Spinal cord (tissue), 10 donors: ENCODE results near the gene HINT1. TPM values are rescaled to one million over a fixed set of nuclear protein-coding genes. Genes with fewer than 3 reads are reported as not detected.
A peak's percentile ranks its signal among the peaks of the same experiment; 100 is the strongest.

Experiments
- DNase-seq, 6 donors: peaks; one replicate each; pipeline versions ENCODE4 v3.0.0 to v3.0.0-alpha.2; 2013 to 2015; ENCODE audit warnings: low spot score in 6 of 6, low read depth in 4 of 6
- H3K27ac ChIP-seq: one replicate; pipeline ENCODE4 v1.5.1; 2013; ENCODE audit warnings: low read depth, low read length, control low read depth
- H3K27me3 ChIP-seq: one replicate; pipeline ENCODE4 v1.6.1; 2013; ENCODE audit warnings: low read length; ENCODE audit not compliant: control insufficient read depth, insufficient read depth
- H3K36me3 ChIP-seq: one replicate; pipeline ENCODE4 v1.6.1; 2013; ENCODE audit warnings: low read length; ENCODE audit not compliant: control insufficient read depth, insufficient read depth
- H3K4me1 ChIP-seq: one replicate; pipeline ENCODE4 v1.6.1; 2013; ENCODE audit warnings: low read length; ENCODE audit not compliant: control insufficient read depth, insufficient read depth
- H3K4me3 ChIP-seq: one replicate; pipeline ENCODE4 v1.5.1; 2013; ENCODE audit warnings: low read depth, low read length, control low read depth
- H3K9me3 ChIP-seq: one replicate; pipeline ENCODE4 v1.6.1; 2013; ENCODE audit warnings: low read length; ENCODE audit not compliant: control insufficient read depth, insufficient read depth
- WGBS: methylation state at CpG from one replicate; pipeline ENCODE4 v1.1.5; 2013; ENCODE audit warnings: missing lambda C conversion rate; ENCODE audit not compliant: insufficient coverage; 5-methylcytosine and 5-hydroxymethylcytosine counted together
- polyA plus RNA-seq, 2 donors: library from polyadenylated mRNA; unstranded; fragments of 120-200 nt; gene quantifications; one replicate each; pipeline ENCODE4 v1.2.1, GENCODE V29; 2013; ENCODE audit not compliant: insufficient read length in 2 of 2
- total RNA-seq, 2 donors: library from RNA; depleted of rRNA in 1 of 2; stranded (reverse); fragments of 120-200 nt in 1 of 2; fragments of >200 nt in 1 of 2; gene quantifications; one replicate each; pipeline versions ENCODE4 v1.2.3 to v1.2.4, GENCODE V29; 2013 to 2014
- donor health status: healthy.

HINT1 gene
- total and polyA plus RNA-seq, 4 donors = 172 to 397 (median 310) TPM

GRCh38 chr5:131182839-131183238 is 17.8 kb upstream of the HINT1 start:
- H3K4me3 ChIP-seq = no peak overlapping the region

GRCh38 chr5:131180407-131180806 is 15.4 kb upstream of the HINT1 start:
- DNase-seq = no peak
- Histone ChIP-seq H3K4me1 (no peaks in the 10 kb centered on the region), H3K9me3 (no peaks in the 10 kb centered on the region), H3K27ac (no peak overlapping the region), H3K27me3 (no peaks in the 10 kb centered on the region), H3K4me3 (no peak overlapping the region), H3K36me3 (no peaks in the 10 kb centered on the region)

More at GRCh38 chr5:131182839-131183238, 17.8 kb upstream of the HINT1 start:
- Histone ChIP-seq H3K4me1 (no peaks in the 10 kb centered on the region), H3K36me3 (no peaks in the 10 kb centered on the region), H3K9me3 (no peaks in the 10 kb centered on the region), H3K27me3 (no peaks in the 10 kb centered on the region), H3K27ac (no peak overlapping the region)
- DNase-seq = no peak

- no peak for DNase-seq
- peak overlapping the region; percentile 83 for H3K27ac ChIP-seq
Measured at GRCh38 chr5:131171276-131171810, 6.3 kb upstream of the HINT1 start.

GRCh38 chr5:131170540-131171275 is 5.7 kb upstream of the HINT1 start, which contains the start of gene LYRM7:
LYRM7 (plus strand) TSS chr5:131170944; CDS start chr5:131171021, 77 bp downstream.
- WGBS = 0% methylated on average over 41 of the region's 42 CpGs
- Histone ChIP-seq H3K4me1 (peaks cover 8% of the 10 kb centered on the region), H3K27me3 (no peaks in the 10 kb centered on the region), H3K36me3 (no peaks in the 10 kb centered on the region), H3K9me3 (no peaks in the 10 kb centered on the region), H3K4me3 (peak within 1 kb of the TSS; percentile 78), H3K27ac (peak within 1 kb of the TSS; percentile 83)
- DNase-seq = peak; percentile 96 to 100 (median 98)

More at GRCh38 chr5:131171276-131171810, 6.3 kb upstream of the HINT1 start:
- no peaks in the 10 kb centered on the region for H3K27me3 ChIP-seq
- 0% methylated on average over 5 of the region's 11 CpGs for WGBS
- H3K9me3 ChIP-seq = no peaks in the 10 kb centered on the region
- peak overlapping the region; percentile 78 for H3K4me3 ChIP-seq
- H3K4me1 ChIP-seq = peaks cover 8% of the 10 kb centered on the region
- H3K36me3 ChIP-seq = no peaks in the 10 kb centered on the region

GRCh38 chr5:131169810-131170539 is 4.9 kb upstream of the HINT1 start:
- no peak for DNase-seq
- WGBS = 70% methylated on average over 2 of the region's 16 CpGs
- peak overlapping the region; percentile 83 for H3K27ac ChIP-seq

GRCh38 chr5:131167615-131168014 is 2.6 kb upstream of the HINT1 start:
- no peaks in the 10 kb centered on the region for H3K27me3 ChIP-seq
- WGBS = 93% methylated on average over 3 of the region's 5 CpGs
- no peak overlapping the region for H3K27ac ChIP-seq
- no peaks in the 10 kb centered on the region for H3K9me3 ChIP-seq
- DNase-seq = no peak
- peaks cover 8% of the 10 kb centered on the region for H3K4me1 ChIP-seq
- H3K36me3 ChIP-seq = no peaks in the 10 kb centered on the region
- H3K4me3 ChIP-seq = no peak overlapping the region

More at GRCh38 chr5:131169810-131170539, 4.9 kb upstream of the HINT1 start:
- Histone ChIP-seq H3K36me3 (no peaks in the 10 kb centered on the region), H3K27me3 (no peaks in the 10 kb centered on the region), H3K4me1 (peaks cover 8% of the 10 kb centered on the region), H3K9me3 (no peaks in the 10 kb centered on the region), H3K4me3 (peak overlapping the region; percentile 78)

GRCh38 chr5:131164191-131165118 is 601 bp downstream of the HINT1 start:
- Histone ChIP-seq H3K4me1 (no peaks in the 10 kb centered on the region), H3K4me3 (peak overlapping the region; percentile 95), H3K27me3 (no peaks in the 10 kb centered on the region), H3K27ac (peak overlapping the region; percentile 96), H3K36me3 (peaks cover 16% of the 10 kb centered on the region), H3K9me3 (no peaks in the 10 kb centered on the region)
- WGBS = 0% methylated on average over 73 of the region's 73 CpGs
- peak in 4 of 6 donors; percentile 33 to 83 (median 58) for DNase-seq

- 38% methylated on average over 2 of the region's 9 CpGs for WGBS
- Histone ChIP-seq H3K4me3 (peak overlapping the region; percentile 95), H3K27ac (peak overlapping the region; percentile 73), H3K9me3 (no peaks in the 10 kb centered on the region), H3K36me3 (peaks cover 16% of the 10 kb centered on the region), H3K27me3 (no peaks in the 10 kb centered on the region), H3K4me1 (no peaks in the 10 kb centered on the region)
- DNase-seq = peak in 1 of 6 donors; percentile 11
Measured at GRCh38 chr5:131163276-131164119, 1.6 kb downstream of the HINT1 start.
